GM20000 (cell line): Measurements from ENCODE around the gene CNIH2.

Experiments used
- DNase-seq: peaks from one replicate; pipeline ENCODE4 v3.0.0; 2012; ENCODE audit warnings: low spot score
- TF ChIP-seq, protein P1 (sequence below): IDR thresholded peaks from 2 replicates; pipeline ENCODE4 v1.5.1; 2012; ENCODE audit warnings: mild to moderate bottlenecking, control low read depth; ENCODE audit errors: extremely low read depth, missing control alignments

The CNIH2 gene

DNA sequence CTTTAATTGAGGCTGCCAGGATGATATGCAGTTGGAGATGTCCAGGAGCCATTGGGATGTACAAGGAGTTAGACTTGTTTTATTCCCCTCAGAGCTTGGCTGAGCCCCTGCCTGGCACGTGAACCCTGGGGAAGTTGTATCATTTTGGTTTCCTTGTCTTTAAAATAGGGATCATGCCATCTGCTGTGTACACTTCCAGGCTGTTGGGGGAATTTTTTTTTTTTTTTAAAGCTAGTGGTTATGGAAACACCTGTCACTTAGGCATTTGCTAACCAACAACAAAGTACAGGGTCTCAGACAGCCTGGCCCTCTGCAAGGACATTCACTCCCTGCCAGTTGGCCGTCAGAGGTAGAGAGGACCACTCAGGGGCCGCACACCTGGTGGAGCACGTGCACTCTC, 18.0 kb upstream of the CNIH2 start:
- TF ChIP-seq, protein P1, sequence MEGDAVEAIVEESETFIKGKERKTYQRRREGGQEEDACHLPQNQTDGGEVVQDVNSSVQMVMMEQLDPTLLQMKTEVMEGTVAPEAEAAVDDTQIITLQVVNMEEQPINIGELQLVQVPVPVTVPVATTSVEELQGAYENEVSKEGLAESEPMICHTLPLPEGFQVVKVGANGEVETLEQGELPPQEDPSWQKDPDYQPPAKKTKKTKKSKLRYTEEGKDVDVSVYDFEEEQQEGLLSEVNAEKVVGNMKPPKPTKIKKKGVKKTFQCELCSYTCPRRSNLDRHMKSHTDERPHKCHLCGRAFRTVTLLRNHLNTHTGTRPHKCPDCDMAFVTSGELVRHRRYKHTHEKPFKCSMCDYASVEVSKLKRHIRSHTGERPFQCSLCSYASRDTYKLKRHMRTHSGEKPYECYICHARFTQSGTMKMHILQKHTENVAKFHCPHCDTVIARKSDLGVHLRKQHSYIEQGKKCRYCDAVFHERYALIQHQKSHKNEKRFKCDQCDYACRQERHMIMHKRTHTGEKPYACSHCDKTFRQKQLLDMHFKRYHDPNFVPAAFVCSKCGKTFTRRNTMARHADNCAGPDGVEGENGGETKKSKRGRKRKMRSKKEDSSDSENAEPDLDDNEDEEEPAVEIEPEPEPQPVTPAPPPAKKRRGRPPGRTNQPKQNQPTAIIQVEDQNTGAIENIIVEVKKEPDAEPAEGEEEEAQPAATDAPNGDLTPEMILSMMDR = no peak
- no peak for DNase-seq

DNA sequence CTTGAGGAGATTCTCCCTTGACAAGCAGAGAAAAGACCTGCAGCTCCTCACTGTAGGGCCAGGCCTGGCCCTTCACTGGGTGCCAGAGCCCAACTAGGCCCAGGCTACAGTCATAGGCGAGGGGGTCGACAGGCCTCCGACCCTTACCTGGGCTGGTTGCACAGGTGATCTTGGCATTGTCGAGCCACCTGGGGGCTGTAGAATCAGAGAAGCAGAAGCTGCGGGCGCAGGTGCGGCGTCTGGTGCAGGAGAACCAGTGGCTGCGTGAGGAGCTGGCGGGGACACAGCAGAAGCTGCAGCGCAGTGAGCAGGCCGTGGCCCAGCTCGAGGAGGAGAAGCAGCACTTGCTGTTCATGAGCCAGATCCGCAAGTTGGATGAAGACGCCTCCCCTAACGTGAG, 16.4 kb upstream of the CNIH2 start:
- DNase-seq = no peak
- TF ChIP-seq, protein P1 = no peak

DNA sequence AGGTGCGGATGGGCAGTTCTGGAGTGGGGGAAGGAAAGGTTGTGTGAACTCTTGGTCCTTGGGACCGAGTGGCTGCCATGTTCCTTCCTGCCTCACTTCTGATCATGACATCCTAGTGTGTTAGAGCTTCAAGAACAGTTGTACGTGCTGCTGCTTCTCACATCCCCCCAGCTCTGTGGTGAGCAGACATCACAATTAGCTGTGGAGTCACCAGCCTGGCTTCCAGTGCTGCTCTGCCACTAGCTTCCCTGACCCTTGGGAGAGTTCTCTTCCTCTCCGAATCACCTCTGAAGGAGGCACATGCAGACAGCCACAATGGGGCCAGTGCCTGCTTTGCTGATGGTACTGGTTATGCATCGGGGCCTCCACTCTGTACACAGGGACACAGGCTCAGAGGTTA, 15.8 kb upstream of the CNIH2 start:
- DNase-seq = no peak
- TF ChIP-seq, protein P1 = no peak

DNA sequence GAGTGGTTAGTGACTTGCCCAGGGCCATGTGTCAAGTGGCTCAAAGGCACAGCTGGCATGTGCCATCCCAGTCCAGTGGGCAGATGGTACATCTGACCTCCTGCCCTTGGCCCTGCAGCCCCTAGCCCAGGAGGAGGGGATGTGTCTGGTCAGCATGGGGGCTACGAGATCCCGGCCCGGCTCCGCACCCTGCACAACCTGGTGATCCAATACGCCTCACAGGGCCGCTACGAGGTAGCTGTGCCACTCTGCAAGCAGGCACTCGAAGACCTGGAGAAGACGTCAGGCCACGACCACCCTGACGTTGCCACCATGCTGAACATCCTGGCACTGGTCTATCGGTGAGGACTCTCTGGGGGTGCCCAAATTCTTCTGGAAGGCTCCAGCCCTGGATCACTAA, 15.3 kb upstream of the CNIH2 start:
- DNase-seq = no peak

DNA sequence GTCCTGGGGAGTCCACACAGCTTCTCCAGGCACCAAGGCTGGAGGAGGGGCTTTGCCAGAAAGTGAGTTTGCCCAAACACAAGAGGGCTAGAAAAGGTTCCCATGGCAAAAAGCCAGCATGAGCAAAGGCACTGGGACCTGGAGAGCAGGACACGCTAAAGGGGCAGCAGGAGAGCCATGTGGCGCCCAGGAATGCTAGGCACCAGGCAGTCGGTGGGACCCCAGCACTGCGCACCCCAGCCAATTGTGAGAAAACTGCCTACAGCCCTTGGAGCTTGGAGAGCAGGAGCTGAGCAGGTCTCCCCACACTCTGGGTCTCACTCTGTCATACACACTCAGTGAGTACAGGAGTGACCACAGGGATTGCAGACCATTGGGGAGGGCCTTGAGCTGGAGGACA, 14.7 kb upstream of the CNIH2 start:
- TF ChIP-seq, protein P1 = no peak
- DNase-seq = no peak

More for the DNA sequence above, 15.3 kb upstream of the CNIH2 start:
- TF ChIP-seq, protein P1 = no peak

DNA sequence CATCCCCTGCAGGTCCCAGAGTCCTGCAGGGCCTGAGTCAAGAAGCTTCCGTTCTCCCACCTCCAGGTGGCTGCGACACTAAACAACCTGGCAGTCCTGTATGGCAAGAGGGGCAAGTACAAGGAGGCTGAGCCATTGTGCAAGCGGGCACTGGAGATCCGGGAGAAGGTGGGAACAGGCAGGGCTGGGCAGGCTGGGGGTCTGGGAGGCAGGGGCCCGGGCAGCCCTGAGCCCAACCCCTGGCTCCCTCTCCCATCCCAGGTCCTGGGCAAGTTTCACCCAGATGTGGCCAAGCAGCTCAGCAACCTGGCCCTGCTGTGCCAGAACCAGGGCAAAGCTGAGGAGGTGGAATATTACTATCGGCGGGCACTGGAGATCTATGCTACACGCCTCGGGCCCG, 14.2 kb upstream of the CNIH2 start:
- TF ChIP-seq, protein P1 = no peak
- DNase-seq = no peak

DNA sequence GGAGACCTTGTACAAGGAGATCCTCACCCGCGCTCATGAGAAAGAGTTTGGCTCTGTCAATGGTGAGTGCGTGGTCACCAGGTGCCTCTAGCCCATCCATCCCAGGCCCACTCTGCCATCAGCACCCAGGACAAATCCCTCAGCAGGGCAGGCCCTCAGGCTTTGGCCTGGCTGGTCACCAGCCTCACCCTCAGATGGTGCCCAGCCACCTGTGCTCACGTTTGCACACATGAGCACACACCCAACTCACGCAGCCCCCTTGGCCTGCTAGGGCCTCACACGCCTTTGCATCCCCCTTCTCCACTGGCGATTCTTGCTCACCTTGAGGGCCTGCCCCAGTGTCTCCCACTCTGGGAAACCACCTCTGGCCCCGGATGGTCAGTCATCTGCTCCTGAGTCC, 13.6 kb upstream of the CNIH2 start:
- no peak for DNase-seq
- TF ChIP-seq, protein P1 = no peak
